Fibroblast of lung (primary cell): ENCODE data around the gene ATXN7L3. TPM values are rescaled to one million over a fixed set of nuclear protein-coding genes. Genes with fewer than 3 reads are reported as not detected.

Source experiments
- DNase-seq, 2 donors: peaks; one replicate each; pipeline versions ENCODE4 v3.0.0 to v3.0.0-alpha.2; 2010; ENCODE audit warnings: low read depth in 2 of 2
- H2AFZ ChIP-seq: 2 replicates; pipeline ENCODE4 v1.5.1; 2012; ENCODE audit warnings: low read length, control low read depth, inconsistent platforms
- H3K27ac ChIP-seq: 2 replicates; pipeline ENCODE4 v1.5.1; 2011; ENCODE audit warnings: low read length, control low read depth; ENCODE audit not compliant: insufficient read depth
- H3K27me3 ChIP-seq: 2 replicates; pipeline ENCODE4 v1.5.1; 2011; ENCODE audit warnings: mild to moderate bottlenecking, low read length; ENCODE audit not compliant: control insufficient read depth, insufficient read depth
- H3K36me3 ChIP-seq: 2 replicates; pipeline ENCODE4 v1.5.1; 2011; ENCODE audit warnings: low read length; ENCODE audit not compliant: control insufficient read depth, insufficient read depth
- H3K4me1 ChIP-seq: 2 replicates; pipeline ENCODE4 v1.5.1; 2011; ENCODE audit warnings: low read length; ENCODE audit not compliant: control insufficient read depth, insufficient read depth; ENCODE audit errors: extremely low read depth
- H3K4me2 ChIP-seq: 2 replicates; pipeline ENCODE4 v1.5.1; 2011; ENCODE audit warnings: low read length, control low read depth; ENCODE audit not compliant: insufficient read depth; ENCODE audit errors: extremely low read depth
- H3K4me3 ChIP-seq, 4 experiments: fragments of 200-600 bp in 1 of 4; sonication (generic) in 1 of 4; replicated peaks in 1 of 4; 2 replicates each; pipeline ENCODE4 v1.5.1; 2011 to 2016; ENCODE audit warnings: low read length in 4 of 4, low read depth in 3 of 4, mild to moderate bottlenecking in 3 of 4, control low read depth in 2 of 4, inconsistent platforms in 1 of 4, mixed read lengths in 1 of 4; ENCODE audit not compliant: insufficient read depth in 1 of 4; ENCODE audit errors: control extremely low read depth in 1 of 4
- H3K79me2 ChIP-seq: 2 replicates; pipeline ENCODE4 v1.5.1; 2012; ENCODE audit warnings: mild to moderate bottlenecking, low read length, inconsistent platforms; ENCODE audit not compliant: control insufficient read depth, insufficient read depth
- H3K9ac ChIP-seq: 2 replicates; pipeline ENCODE4 v1.5.1; 2011; ENCODE audit warnings: mild to moderate bottlenecking, low read length, control low read depth; ENCODE audit not compliant: insufficient read depth
- H3K9me3 ChIP-seq: 2 replicates; pipeline ENCODE4 v1.5.1; 2012; ENCODE audit warnings: low read depth, low read length; ENCODE audit not compliant: control insufficient read depth, insufficient read depth
- H4K20me1 ChIP-seq: 2 replicates; pipeline ENCODE4 v1.5.1; 2011; ENCODE audit warnings: low read length; ENCODE audit not compliant: control insufficient read depth, insufficient read depth; ENCODE audit errors: extremely low read depth
- EZH2 ChIP-seq: IDR thresholded peaks from 2 replicates; pipeline ENCODE4 v1.5.1; 2012; ENCODE audit warnings: low read length, control low read depth, mild to moderate bottlenecking; ENCODE audit errors: missing control alignments
- polyA plus RNA-seq, 2 donors: library from polyadenylated mRNA; depleted of rRNA in 1 of 2; stranded (reverse) in 1 of 2; unstranded in 1 of 2; fragments of >200 nt; gene quantifications; 2 replicates each; pipeline ENCODE4 v1.2.1, GENCODE V29; 2011 to 2012; ENCODE audit warnings: missing spikeins in 1 of 2
- total RNA-seq: library from RNA; depleted of rRNA; stranded (reverse); fragments of >200 nt; gene quantifications from 2 replicates; pipeline ENCODE4 v1.2.1, GENCODE V29; 2014
- TF ChIP-seq, protein P1 (sequence below), 2 donors: IDR thresholded peaks in 1 of 2; conservative IDR thresholded peaks in 1 of 2; 1 replicate in 1 of 2; 2 replicates in 1 of 2; pipeline ENCODE4 v1.5.1; 2011 to 2012; ENCODE audit warnings: low read length in 2 of 2, control low read depth in 1 of 2, inconsistent platforms in 1 of 2, low read depth in 1 of 2, mild to moderate bottlenecking in 1 of 2

ATXN7L3 gene
- total and polyA plus RNA-seq, 2 donors (not counting 1 experiment from before 2014, with no cell fraction given), result 34.8 to 36.5 TPM

DNA sequence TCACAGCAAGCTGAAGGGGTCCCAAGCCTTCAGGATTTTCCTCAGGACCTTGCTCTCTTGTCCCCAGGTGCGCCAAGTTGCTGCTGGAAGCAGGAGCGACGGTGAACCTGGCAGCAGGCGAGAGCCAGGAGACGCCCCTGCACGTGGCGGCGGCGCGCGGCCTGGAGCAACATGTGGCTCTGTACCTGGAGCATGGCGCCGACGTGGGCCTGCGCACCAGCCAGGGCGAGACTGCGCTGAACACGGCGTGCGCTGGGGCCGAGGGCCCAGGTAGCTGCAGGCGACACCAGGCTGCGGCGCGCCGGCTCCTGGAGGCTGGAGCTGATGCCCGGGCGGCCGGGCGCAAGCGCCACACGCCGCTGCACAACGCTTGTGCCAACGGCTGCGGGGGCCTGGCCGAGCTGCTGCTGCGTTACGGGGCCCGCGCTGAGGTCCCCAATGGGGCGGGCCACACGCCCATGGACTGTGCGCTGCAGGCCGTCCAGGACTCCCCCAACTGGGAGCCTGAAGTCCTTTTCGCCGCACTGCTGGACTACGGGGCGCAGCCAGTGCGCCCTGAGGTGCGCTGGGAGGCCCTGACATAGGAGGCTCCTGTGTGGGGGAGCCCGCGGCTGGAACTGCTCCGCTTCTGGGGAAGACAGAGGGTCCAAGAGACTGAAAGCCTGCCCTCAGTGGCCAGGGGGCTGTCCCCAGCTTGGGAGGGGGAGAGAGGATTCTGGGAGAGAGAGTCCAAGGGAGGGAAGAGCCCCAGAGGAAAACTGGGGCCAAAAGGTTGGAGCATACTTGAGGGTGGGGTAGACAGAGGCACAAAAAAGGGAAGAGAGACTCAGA is 22.8 kb downstream of the ATXN7L3 start:
- H3K9me3 ChIP-seq, result no peaks in the 10 kb centered on the region
- no peaks in the 10 kb centered on the region for H3K27me3 ChIP-seq
- H3K79me2 ChIP-seq, result no peaks in the 10 kb centered on the region
- H3K36me3 ChIP-seq, result peaks cover 6% of the 10 kb centered on the region
- H3K4me3 ChIP-seq, result no peak overlapping the region
- H4K20me1 ChIP-seq, result no peaks in the 10 kb centered on the region
- no peak for DNase-seq
- no peak overlapping the region for H3K4me2 ChIP-seq
- H3K27ac ChIP-seq, result no peak overlapping the region
- no peaks in the 10 kb centered on the region for H3K4me1 ChIP-seq
- no peak for TF ChIP-seq EZH2
- TF ChIP-seq, protein P1, sequence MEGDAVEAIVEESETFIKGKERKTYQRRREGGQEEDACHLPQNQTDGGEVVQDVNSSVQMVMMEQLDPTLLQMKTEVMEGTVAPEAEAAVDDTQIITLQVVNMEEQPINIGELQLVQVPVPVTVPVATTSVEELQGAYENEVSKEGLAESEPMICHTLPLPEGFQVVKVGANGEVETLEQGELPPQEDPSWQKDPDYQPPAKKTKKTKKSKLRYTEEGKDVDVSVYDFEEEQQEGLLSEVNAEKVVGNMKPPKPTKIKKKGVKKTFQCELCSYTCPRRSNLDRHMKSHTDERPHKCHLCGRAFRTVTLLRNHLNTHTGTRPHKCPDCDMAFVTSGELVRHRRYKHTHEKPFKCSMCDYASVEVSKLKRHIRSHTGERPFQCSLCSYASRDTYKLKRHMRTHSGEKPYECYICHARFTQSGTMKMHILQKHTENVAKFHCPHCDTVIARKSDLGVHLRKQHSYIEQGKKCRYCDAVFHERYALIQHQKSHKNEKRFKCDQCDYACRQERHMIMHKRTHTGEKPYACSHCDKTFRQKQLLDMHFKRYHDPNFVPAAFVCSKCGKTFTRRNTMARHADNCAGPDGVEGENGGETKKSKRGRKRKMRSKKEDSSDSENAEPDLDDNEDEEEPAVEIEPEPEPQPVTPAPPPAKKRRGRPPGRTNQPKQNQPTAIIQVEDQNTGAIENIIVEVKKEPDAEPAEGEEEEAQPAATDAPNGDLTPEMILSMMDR (conservative IDR thresholded peaks at IDR 0.05 in 1 of 2, IDR thresholded peaks at IDR 0.05 in 1 of 2; ENCODE audit: low read depth in 1 of 2, low read length in 2 of 2), result no peak
- no peak overlapping the region for H2AFZ ChIP-seq
- H3K9ac ChIP-seq, result no peak overlapping the region

GRCh38 chr17:44176257-44176656 is 23.4 kb downstream of the ATXN7L3 start:
- Histone ChIP-seq H3K9me3 (no peaks in the 10 kb centered on the region), H2AFZ (no peak overlapping the region), H3K4me1 (no peaks in the 10 kb centered on the region), H3K36me3 (peaks cover 4% of the 10 kb centered on the region), H3K27ac (no peak overlapping the region), H3K27me3 (no peaks in the 10 kb centered on the region), H3K79me2 (no peaks in the 10 kb centered on the region), H3K4me3 (no peak overlapping the region), H3K4me2 (no peak overlapping the region), H4K20me1 (no peaks in the 10 kb centered on the region), H3K9ac (no peak overlapping the region)
- no peak for DNase-seq
- TF ChIP-seq EZH2, result no peak
- TF ChIP-seq, protein P1 (conservative IDR thresholded peaks at IDR 0.05 in 1 of 2, IDR thresholded peaks at IDR 0.05 in 1 of 2; ENCODE audit: low read depth in 1 of 2, low read length in 2 of 2), result no peak

GRCh38 chr17:44174427-44174826 is 25.3 kb downstream of the ATXN7L3 start:
- Histone ChIP-seq H3K9ac (no peak overlapping the region), H3K27me3 (no peaks in the 10 kb centered on the region), H3K4me2 (no peak overlapping the region), H3K4me3 (no peak overlapping the region), H3K36me3 (peaks cover 4% of the 10 kb centered on the region), H3K9me3 (no peaks in the 10 kb centered on the region), H3K4me1 (peaks cover 7% of the 10 kb centered on the region), H3K27ac (no peak overlapping the region), H2AFZ (no peak overlapping the region), H3K79me2 (no peaks in the 10 kb centered on the region), H4K20me1 (no peaks in the 10 kb centered on the region)
- DNase-seq, result no peak
- TF ChIP-seq, protein P1 (conservative IDR thresholded peaks at IDR 0.05 in 1 of 2, IDR thresholded peaks at IDR 0.05 in 1 of 2; ENCODE audit: low read depth in 1 of 2, low read length in 2 of 2), result no peak
- no peak for TF ChIP-seq EZH2
